Umbilical cord (tissue), 2 donors: ENCODE measurements around the gene TWF2. TPM values are rescaled to one million over a fixed set of nuclear protein-coding genes. Genes with fewer than 3 reads are reported as not detected.

ENCODE experiments used
- DNase-seq: peaks from one replicate; pipeline ENCODE4 v3.0.0-alpha.2; 2015; ENCODE audit warnings: low spot score
- total RNA-seq: library from RNA; depleted of rRNA; stranded (reverse); fragments of >200 nt; gene quantifications from one replicate; pipeline ENCODE4 v1.2.3, GENCODE V29; 2014; ENCODE audit warnings: low replicate concordance; ENCODE audit not compliant: insufficient read depth

Gene TWF2
- total RNA-seq, 1 donor from 2014 or later = 40.7 TPM

- DNase-seq = no peak
Observed at GRCh38 chr3:52257911-52258310, 19.0 kb upstream of the TWF2 start.

DNA sequence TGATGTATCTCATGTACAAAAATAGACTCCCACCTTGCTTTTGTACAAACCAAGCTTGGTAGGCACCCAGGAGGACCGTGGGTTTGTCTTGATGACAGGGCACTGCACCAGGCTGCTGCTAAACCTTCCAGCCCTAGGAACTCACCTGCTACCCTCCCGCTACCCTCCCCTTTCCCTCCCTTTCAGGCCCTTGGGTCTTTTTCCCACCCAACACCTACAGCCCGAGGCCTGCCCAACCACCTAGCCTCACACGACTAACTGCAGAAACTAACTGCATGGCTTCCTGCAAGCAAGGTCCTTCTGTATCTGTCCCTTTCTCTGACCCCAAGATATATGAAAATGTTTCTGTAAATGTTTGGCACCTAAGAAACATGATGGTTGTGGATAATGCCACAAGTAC is 17.7 kb upstream of the TWF2 start:
- no peak for DNase-seq

DNA sequence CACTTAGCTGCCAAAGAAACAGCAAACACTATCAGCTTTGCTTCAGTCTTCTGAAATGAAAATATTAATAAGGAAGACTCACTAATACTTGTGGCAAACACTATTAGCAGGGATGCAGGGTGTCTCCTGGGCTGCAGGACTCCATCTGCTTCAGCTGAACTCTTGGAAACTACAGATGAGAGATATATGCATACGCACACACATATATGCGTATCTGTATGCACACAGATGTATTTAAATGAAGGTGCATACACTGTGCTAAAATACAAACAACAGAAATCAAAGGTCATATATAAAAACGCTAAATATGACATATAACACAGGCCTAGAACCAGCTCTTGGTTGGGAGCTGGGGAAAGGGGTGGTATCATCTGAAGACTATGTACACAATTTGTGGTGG is 17.2 kb upstream of the TWF2 start:
- DNase-seq = no peak

- no peak for DNase-seq
Observed at GRCh38 chr3:52254608-52255007, 15.7 kb upstream of the TWF2 start.

DNA sequence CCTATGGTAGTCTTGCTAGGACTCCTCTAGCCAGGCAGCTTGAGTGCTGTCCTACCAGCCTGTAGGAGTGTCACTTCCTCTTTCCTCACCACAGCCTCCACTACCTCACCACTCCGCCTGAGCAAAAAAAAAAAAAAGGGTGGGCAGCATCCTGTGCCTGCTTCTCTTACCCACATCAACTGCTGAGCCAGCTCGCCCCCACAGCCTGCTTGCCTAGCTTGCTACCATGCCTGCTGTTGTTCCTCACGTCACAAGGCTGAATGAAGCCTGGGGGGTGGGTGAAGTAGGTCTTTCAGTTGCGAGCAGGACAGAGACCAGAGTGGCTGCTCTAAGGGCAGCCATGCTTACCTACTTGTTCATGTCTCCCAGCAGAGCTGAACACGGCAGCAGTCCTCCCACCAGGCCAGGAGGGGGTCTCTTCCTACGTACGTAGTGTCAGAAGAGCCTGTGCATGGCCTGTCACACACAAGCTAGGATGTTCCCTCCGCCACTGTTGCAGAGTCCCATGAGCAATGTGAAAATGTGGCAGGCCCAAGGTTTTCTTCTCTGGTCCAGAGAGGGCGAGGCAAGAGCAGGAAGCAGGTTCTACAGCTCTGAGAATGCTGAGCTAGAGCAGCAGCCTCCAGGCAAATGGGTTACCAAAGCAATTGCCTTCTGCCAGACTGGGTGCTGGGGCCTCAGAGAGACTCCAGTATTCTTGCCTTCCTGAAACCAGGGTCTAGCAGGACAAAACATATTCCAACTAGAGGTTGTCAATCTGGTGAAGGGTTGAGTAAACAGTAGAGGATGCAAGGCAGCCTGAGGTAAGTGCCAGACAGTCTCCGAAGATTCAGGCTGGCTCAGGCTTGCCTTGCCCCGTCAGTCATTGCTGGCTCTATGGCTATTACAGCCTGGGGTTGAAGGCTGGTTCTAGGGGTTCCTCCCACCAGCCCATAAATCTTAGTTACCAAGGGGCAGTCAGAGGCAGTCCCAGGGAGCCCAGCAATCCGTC is 14.7 kb upstream of the TWF2 start:
- peak; percentile 54 for DNase-seq

DNA sequence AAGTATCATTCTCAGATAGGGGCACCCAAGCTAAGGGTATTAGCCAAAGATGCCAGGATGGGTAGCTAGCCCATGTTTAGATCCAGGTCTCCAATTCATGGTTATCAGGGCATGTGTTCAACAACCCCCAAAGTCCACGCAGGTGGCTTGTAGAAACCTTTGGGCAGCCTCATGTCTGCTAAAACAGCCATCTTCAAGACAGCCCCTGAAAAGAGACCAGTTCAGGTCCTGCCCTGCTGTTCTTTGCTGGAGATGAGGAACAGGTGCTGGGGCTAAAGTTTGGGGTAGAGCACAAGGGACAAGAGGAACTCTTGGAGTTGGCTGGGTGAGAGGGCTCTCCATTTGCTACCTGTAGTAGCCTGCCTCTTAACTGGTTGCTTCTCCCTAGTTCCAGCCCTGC is 11.2 kb upstream of the TWF2 start:
- no peak for DNase-seq

DNA sequence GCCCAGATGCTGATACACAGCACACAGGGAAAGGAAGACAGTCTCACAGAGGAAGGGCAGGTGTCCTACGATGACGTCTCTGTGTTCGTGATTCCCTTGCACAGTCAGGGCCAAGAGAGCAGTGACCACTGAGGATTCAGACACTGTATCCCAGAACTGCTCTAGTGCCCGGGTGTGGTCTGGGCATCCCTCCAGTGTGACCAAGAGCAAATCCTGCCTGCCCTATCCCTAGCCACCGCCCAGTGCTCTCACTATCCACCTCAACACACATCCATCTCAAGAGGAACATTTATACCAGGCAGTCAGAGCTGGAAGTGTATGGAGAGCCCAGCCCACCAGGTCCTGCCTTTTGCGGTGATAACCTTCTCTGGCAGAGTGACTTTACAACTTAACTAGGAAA is 10.7 kb upstream of the TWF2 start:
- DNase-seq = no peak

DNA sequence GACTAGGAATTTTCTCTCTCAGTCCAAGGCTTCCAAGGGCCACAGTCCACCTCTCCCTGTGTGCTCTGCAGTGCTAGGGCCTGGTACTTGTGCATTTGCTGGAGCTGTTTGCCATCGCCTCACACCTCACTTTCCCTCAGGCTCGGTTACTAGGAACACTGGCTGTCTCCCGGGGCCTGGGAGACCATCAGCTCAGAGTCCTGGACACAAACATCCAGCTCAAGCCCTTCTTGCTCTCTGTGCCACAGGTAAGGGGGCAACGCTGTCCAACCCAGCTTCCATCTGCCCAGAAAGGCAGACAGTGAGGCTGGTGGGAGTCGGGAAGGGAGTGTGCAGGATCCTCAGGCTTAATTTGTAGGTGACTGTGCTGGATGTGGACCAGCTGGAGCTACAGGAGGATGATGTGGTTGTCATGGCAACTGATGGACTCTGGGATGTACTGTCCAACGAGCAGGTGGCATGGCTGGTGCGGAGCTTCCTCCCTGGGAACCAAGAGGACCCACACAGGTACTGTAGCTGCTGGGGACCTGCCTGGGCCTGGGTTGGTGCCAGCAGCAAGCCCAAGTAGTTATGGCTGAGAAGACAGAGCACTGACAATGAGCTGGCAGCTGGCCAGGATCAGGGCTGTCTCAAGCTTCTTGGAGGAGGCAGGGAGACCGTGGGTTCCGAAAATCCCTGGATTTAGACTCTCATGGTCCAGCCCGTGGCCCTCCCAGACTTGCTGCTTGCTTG is 10.0 kb upstream of the TWF2 start:
- DNase-seq = peak; percentile 21

- DNase-seq = no peak
Observed at GRCh38 chr3:52248165-52248541, 9.2 kb upstream of the TWF2 start.

GRCh38 chr3:52247409-52248164 is 8.6 kb upstream of the TWF2 start:
- DNase-seq = no peak

GRCh38 chr3:52246728-52247408 is 7.9 kb upstream of the TWF2 start:
- DNase-seq = no peak

DNA sequence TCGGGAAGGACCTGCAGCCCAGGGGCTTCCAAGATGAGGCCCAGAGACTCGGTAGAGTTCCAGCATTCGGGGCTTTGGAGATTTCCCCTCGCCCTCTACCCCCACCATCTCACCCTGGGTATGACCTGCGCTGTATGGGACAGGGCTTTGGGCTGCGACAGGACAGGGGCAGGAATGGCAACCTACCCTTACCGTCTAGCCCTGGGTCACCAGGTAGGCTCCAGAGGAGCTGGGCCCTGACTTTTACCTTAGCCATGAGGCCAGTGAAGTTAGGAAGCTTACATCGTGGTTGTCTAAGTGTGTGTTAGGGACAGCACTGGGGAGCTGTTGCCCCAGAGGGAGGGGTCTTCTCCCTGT is 7.3 kb upstream of the TWF2 start:
- no peak for DNase-seq

- DNase-seq = peak; percentile 72
Observed at GRCh38 chr3:52245322-52246263, 6.6 kb upstream of the TWF2 start, which contains the start of gene PPM1M. Gene PPM1M, plus strand, starts transcription at chr3:52245759. Its CDS starts 66 bp downstream, at chr3:52245825.

DNA sequence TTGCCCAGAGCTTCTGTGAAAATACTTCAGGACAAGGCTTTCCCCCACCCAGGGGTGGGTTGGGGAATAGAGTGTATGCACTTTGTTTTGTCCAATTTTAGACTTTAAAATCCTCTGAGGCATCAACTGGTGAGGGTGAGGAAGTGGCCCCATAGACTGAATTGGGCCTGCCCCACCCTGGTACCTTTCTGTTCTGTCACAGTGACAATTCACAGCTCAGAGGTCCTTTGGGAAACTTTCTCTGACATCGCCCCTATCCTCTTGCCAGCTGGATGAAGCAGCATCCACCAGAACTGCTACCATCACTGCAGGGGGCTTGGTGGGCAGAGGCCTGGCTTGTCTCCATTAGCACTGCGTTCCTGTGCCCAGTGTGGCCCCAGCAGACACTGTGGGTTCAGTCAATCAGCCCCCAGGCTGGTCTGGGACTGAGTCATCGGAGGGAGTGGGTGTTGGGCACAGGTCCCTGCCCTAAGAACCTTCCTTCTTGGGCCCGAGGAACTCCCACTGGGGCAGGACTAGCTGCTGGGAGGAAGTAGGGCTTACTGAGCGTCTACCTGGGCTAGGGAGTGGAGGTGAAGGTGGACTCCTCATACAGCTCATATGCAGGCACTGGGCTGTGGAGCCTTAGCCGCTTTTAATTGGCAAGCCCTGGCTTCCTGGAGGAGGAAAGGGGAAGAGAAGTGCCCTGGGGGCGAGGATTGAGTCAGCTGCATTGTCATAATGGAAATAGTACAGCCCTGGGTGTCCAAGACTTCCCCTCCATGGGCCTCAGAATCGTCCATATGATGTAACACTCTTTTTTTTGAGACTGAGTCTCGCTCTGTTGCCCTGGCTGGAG is 5.1 kb upstream of the TWF2 start:
- DNase-seq = peak; percentile 46

- DNase-seq = no peak
Observed at GRCh38 chr3:52242039-52242438, 3.1 kb upstream of the TWF2 start.

- no peak for DNase-seq
Observed at GRCh38 chr3:52240886-52241370, 2.0 kb upstream of the TWF2 start.

- peak; percentile 61 for DNase-seq
Observed at GRCh38 chr3:52240059-52240885, 1.3 kb upstream of the TWF2 start.

DNA sequence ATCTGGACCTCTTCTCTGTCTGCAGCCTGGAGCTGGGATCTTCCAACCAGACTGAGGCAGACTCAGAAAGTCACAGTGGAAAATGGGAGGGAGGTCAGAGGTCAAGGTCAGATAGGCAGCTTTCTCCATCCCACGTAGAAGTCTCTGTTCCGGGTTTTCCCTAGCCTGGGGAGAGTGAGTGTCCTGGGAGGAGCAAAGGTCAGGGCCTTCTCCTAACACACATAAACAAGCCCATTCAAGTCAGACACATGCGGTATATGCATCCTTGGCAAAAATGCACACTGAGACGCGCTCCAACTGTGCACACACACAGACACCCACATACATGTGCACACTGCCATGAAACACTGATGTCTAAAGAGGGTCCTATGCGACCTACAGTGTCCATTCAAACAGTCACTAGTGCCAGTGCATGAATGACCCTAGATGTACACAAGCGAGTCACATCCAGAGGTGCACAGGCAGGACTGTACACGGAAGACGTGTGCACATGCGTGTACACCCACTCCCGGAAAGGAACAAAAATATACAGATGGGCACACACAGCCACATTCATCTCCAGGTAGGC is 681 bp downstream of the TWF2 start:
- no peak for DNase-seq
